ENCODE measurements around the gene CMSS1.

CMSS1 gene

GRCh38 chr3:100007313-100007712 lies 189.7 kb downstream of the CMSS1 start:
- H3K36me3 ChIP-seq (ENCODE audit: insufficient read depth, low read length): no peaks in the 10 kb centered on the region
- no peaks in the 10 kb centered on the region for H3K27me3 ChIP-seq (ENCODE audit: insufficient read depth, low read length)
- H3K79me2 ChIP-seq (ENCODE audit: control insufficient read depth, insufficient read depth, low read length, unreplicated experiment): no peaks in the 10 kb centered on the region
- H2AFZ ChIP-seq (ENCODE audit: low read length, unreplicated experiment): no peak overlapping the region
- H3K27ac ChIP-seq (ENCODE audit: low read depth, low read length): no peak overlapping the region
- peaks cover 36% of the 10 kb centered on the region for H3K4me1 ChIP-seq (ENCODE audit: control insufficient read depth, insufficient read depth, low read length, unreplicated experiment)
- no peak overlapping the region for H3K4me3 ChIP-seq (ENCODE audit: low read depth, low read length)

GRCh38 chr3:100008081-100008698 lies 190.5 kb downstream of the CMSS1 start:
- Histone ChIP-seq H3K36me3 (ENCODE audit: insufficient read depth, low read length) (no peaks in the 10 kb centered on the region), H3K27me3 (ENCODE audit: insufficient read depth, low read length) (no peaks in the 10 kb centered on the region), H3K4me1 (ENCODE audit: control insufficient read depth, insufficient read depth, low read length, unreplicated experiment) (peaks cover 27% of the 10 kb centered on the region), H3K27ac (ENCODE audit: low read depth, low read length) (no peak overlapping the region), H3K4me3 (ENCODE audit: low read depth, low read length) (no peak overlapping the region), H2AFZ (ENCODE audit: low read length, unreplicated experiment) (no peak overlapping the region), H3K79me2 (ENCODE audit: control insufficient read depth, insufficient read depth, low read length, unreplicated experiment) (no peaks in the 10 kb centered on the region)

- H3K27ac ChIP-seq (ENCODE audit: low read depth, low read length): no peak overlapping the region
- H3K4me3 ChIP-seq (ENCODE audit: low read depth, low read length): no peak overlapping the region
- no peaks in the 10 kb centered on the region for H3K79me2 ChIP-seq (ENCODE audit: control insufficient read depth, insufficient read depth, low read length, unreplicated experiment)
- no peaks in the 10 kb centered on the region for H3K36me3 ChIP-seq (ENCODE audit: insufficient read depth, low read length)
- no peaks in the 10 kb centered on the region for H3K27me3 ChIP-seq (ENCODE audit: insufficient read depth, low read length)
- H2AFZ ChIP-seq (ENCODE audit: low read length, unreplicated experiment): no peak overlapping the region
- peaks cover 25% of the 10 kb centered on the region for H3K4me1 ChIP-seq (ENCODE audit: control insufficient read depth, insufficient read depth, low read length, unreplicated experiment)
Observed at GRCh38 chr3:100009276-100010086, 191.8 kb downstream of the CMSS1 start.

- Histone ChIP-seq H3K79me2 (ENCODE audit: control insufficient read depth, insufficient read depth, low read length, unreplicated experiment) (no peaks in the 10 kb centered on the region), H3K4me3 (ENCODE audit: low read depth, low read length) (no peak overlapping the region), H2AFZ (ENCODE audit: low read length, unreplicated experiment) (no peak overlapping the region), H3K4me1 (ENCODE audit: control insufficient read depth, insufficient read depth, low read length, unreplicated experiment) (peaks cover 24% of the 10 kb centered on the region), H3K36me3 (ENCODE audit: insufficient read depth, low read length) (peaks cover 2% of the 10 kb centered on the region; the same call in 1 of the 2 replicates), H3K27ac (ENCODE audit: low read depth, low read length) (no peak overlapping the region), H3K27me3 (ENCODE audit: insufficient read depth, low read length) (no peaks in the 10 kb centered on the region)
Observed at GRCh38 chr3:100010087-100010417, 192.4 kb downstream of the CMSS1 start.

- H3K27me3 ChIP-seq (ENCODE audit: insufficient read depth, low read length): no peaks in the 10 kb centered on the region
- H2AFZ ChIP-seq (ENCODE audit: low read length, unreplicated experiment): no peak overlapping the region
- peaks cover 4% of the 10 kb centered on the region; the same call in 1 of the 2 replicates for H3K36me3 ChIP-seq (ENCODE audit: insufficient read depth, low read length)
- no peak overlapping the region for H3K27ac ChIP-seq (ENCODE audit: low read depth, low read length)
- H3K4me1 ChIP-seq (ENCODE audit: control insufficient read depth, insufficient read depth, low read length, unreplicated experiment): peaks cover 4% of the 10 kb centered on the region
- H3K4me3 ChIP-seq (ENCODE audit: low read depth, low read length): no peak overlapping the region
- H3K79me2 ChIP-seq (ENCODE audit: control insufficient read depth, insufficient read depth, low read length, unreplicated experiment): no peaks in the 10 kb centered on the region
Observed at GRCh38 chr3:100018806-100019205, 201.1 kb downstream of the CMSS1 start.

GRCh38 chr3:100019719-100020118 lies 202.1 kb downstream of the CMSS1 start:
- Histone ChIP-seq H3K4me1 (ENCODE audit: control insufficient read depth, insufficient read depth, low read length, unreplicated experiment) (peaks cover 8% of the 10 kb centered on the region), H3K4me3 (ENCODE audit: low read depth, low read length) (no peak overlapping the region), H2AFZ (ENCODE audit: low read length, unreplicated experiment) (no peak overlapping the region), H3K27me3 (ENCODE audit: insufficient read depth, low read length) (no peaks in the 10 kb centered on the region), H3K27ac (ENCODE audit: low read depth, low read length) (no peak overlapping the region), H3K79me2 (ENCODE audit: control insufficient read depth, insufficient read depth, low read length, unreplicated experiment) (no peaks in the 10 kb centered on the region), H3K36me3 (ENCODE audit: insufficient read depth, low read length) (peaks cover 4% of the 10 kb centered on the region; the same call in 1 of the 2 replicates)

GRCh38 chr3:100020876-100021644 lies 203.4 kb downstream of the CMSS1 start:
- Histone ChIP-seq H3K36me3 (ENCODE audit: insufficient read depth, low read length) (no peaks in the 10 kb centered on the region), H3K27ac (ENCODE audit: low read depth, low read length) (no peak overlapping the region), H3K27me3 (ENCODE audit: insufficient read depth, low read length) (no peaks in the 10 kb centered on the region), H2AFZ (ENCODE audit: low read length, unreplicated experiment) (no peak overlapping the region), H3K4me3 (ENCODE audit: low read depth, low read length) (no peak overlapping the region), H3K4me1 (ENCODE audit: control insufficient read depth, insufficient read depth, low read length, unreplicated experiment) (peaks cover 17% of the 10 kb centered on the region), H3K79me2 (ENCODE audit: control insufficient read depth, insufficient read depth, low read length, unreplicated experiment) (no peaks in the 10 kb centered on the region)

- 0 out of 2 replicates have a peak, but pooled peaks cover 5% of the 10 kb centered on the region for H3K36me3 ChIP-seq (ENCODE audit: insufficient read depth, low read length)
- no peak overlapping the region for H3K27ac ChIP-seq (ENCODE audit: low read depth, low read length)
- no peaks in the 10 kb centered on the region for H3K79me2 ChIP-seq (ENCODE audit: control insufficient read depth, insufficient read depth, low read length, unreplicated experiment)
- no peak overlapping the region for H2AFZ ChIP-seq (ENCODE audit: low read length, unreplicated experiment)
- H3K4me1 ChIP-seq (ENCODE audit: control insufficient read depth, insufficient read depth, low read length, unreplicated experiment): peaks cover 17% of the 10 kb centered on the region
- no peak overlapping the region for H3K4me3 ChIP-seq (ENCODE audit: low read depth, low read length)
- H3K27me3 ChIP-seq (ENCODE audit: insufficient read depth, low read length): no peaks in the 10 kb centered on the region
Observed at GRCh38 chr3:100022506-100022905, 204.8 kb downstream of the CMSS1 start.

GRCh38 chr3:100023150-100023549 lies 205.5 kb downstream of the CMSS1 start:
- Histone ChIP-seq H3K36me3 (ENCODE audit: insufficient read depth, low read length) (0 out of 2 replicates have a peak, but pooled peaks cover 5% of the 10 kb centered on the region), H3K79me2 (ENCODE audit: control insufficient read depth, insufficient read depth, low read length, unreplicated experiment) (no peaks in the 10 kb centered on the region), H3K4me3 (ENCODE audit: low read depth, low read length) (no peak overlapping the region), H3K27ac (ENCODE audit: low read depth, low read length) (no peak overlapping the region), H3K27me3 (ENCODE audit: insufficient read depth, low read length) (no peaks in the 10 kb centered on the region), H2AFZ (ENCODE audit: low read length, unreplicated experiment) (no peak overlapping the region), H3K4me1 (ENCODE audit: control insufficient read depth, insufficient read depth, low read length, unreplicated experiment) (peaks cover 17% of the 10 kb centered on the region)

GRCh38 chr3:100023595-100023994 lies 205.9 kb downstream of the CMSS1 start:
- no peak overlapping the region for H2AFZ ChIP-seq (ENCODE audit: low read length, unreplicated experiment)

More at GRCh38 chr3:100023595-100023994, 205.9 kb downstream of the CMSS1 start:
- no peaks in the 10 kb centered on the region for H3K79me2 ChIP-seq (ENCODE audit: control insufficient read depth, insufficient read depth, low read length, unreplicated experiment)
- no peak overlapping the region for H3K27ac ChIP-seq (ENCODE audit: low read depth, low read length)
- H3K27me3 ChIP-seq (ENCODE audit: insufficient read depth, low read length): no peaks in the 10 kb centered on the region
- H3K4me3 ChIP-seq (ENCODE audit: low read depth, low read length): no peak overlapping the region
- 0 out of 2 replicates have a peak, but pooled peaks cover 5% of the 10 kb centered on the region for H3K36me3 ChIP-seq (ENCODE audit: insufficient read depth, low read length)
- peaks cover 17% of the 10 kb centered on the region for H3K4me1 ChIP-seq (ENCODE audit: control insufficient read depth, insufficient read depth, low read length, unreplicated experiment)

Measured in ACC112 (cell line).